Epithelial cell of proximal tubule (primary cell): ENCODE results near the gene PGK1. TPM values are rescaled to one million over a fixed set of nuclear protein-coding genes. Genes with fewer than 3 reads are reported as not detected.
"Not testable (repeated sequence)": the region's sequence is repeated elsewhere in the genome, so short reads cannot be mapped to it uniquely, and the experiment has no call there.

Experiments used
- DNase-seq: peaks from one replicate; pipeline ENCODE4 v3.0.0-alpha.2; 2011; ENCODE audit warnings: low read depth
- H3K4me3 ChIP-seq: 2 replicates; pipeline ENCODE4 v1.5.1; 2011; ENCODE audit warnings: low read depth, mild to moderate bottlenecking, low read length
- total RNA-seq: library from RNA; depleted of rRNA; stranded (reverse); fragments of >200 nt; gene quantifications from 2 replicates; pipeline ENCODE4 v1.2.3, GENCODE V29; 2015
- TF ChIP-seq, protein P1 (sequence below): conservative IDR thresholded peaks from 2 replicates; pipeline ENCODE4 v1.5.1; 2012; ENCODE audit warnings: low read depth, mild to moderate bottlenecking, low read length

Gene PGK1
- total RNA-seq, 1 donor from 2014 or later, result 729 TPM

DNA sequence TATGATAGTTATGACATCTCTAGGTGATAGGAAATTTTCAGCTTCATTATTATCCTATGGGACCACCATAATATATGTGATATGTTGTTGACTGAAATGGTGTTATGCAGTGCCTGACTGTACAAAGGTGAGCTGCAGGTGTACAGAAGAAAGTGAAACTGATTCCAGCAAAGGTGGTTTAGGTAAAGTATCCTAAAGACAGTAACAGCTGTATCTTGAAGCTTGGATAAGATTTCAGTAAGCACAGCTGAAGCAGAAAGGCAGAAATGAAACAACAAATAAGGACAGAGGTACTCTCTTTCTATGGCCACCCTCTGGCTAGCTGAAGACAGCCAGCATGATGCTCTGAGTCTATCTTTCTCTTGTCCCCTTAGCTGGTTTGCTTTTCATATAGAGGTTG lies 30.0 kb upstream of the PGK1 start:
- no peak overlapping the region for H3K4me3 ChIP-seq
- TF ChIP-seq, protein P1, sequence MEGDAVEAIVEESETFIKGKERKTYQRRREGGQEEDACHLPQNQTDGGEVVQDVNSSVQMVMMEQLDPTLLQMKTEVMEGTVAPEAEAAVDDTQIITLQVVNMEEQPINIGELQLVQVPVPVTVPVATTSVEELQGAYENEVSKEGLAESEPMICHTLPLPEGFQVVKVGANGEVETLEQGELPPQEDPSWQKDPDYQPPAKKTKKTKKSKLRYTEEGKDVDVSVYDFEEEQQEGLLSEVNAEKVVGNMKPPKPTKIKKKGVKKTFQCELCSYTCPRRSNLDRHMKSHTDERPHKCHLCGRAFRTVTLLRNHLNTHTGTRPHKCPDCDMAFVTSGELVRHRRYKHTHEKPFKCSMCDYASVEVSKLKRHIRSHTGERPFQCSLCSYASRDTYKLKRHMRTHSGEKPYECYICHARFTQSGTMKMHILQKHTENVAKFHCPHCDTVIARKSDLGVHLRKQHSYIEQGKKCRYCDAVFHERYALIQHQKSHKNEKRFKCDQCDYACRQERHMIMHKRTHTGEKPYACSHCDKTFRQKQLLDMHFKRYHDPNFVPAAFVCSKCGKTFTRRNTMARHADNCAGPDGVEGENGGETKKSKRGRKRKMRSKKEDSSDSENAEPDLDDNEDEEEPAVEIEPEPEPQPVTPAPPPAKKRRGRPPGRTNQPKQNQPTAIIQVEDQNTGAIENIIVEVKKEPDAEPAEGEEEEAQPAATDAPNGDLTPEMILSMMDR, result no peak
- DNase-seq, result no peak

DNA sequence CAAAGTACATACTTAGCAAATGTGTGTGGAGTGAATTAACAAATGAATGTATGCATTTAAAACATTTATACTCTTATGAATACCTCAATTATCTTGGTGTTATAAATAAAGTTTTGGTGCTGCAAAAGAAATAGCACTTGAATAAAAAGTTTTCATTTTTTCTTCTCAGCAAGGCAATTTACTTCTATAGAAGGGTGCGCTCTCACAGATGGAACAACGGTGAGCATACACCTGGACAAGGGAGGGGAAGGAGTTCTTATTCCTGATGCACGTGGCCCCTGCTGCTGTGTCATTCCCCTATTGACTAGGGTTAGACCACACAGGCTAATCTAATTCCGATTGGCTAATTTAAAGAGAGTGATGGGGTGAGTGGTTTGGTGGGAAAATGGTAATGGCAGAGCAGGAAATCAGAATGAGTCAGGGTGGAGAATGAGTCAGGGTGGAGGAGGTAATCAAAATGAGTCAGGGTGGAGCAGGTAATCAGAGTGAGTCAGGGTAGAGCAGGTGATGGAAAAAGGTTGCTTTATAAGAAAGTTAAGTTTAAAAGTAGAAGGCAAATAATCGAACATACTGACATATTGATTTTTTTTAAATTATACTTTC lies 28.2 kb upstream of the PGK1 start:
- no peak for DNase-seq
- TF ChIP-seq, protein P1, result no peak
- H3K4me3 ChIP-seq, result no peak overlapping the region

DNA sequence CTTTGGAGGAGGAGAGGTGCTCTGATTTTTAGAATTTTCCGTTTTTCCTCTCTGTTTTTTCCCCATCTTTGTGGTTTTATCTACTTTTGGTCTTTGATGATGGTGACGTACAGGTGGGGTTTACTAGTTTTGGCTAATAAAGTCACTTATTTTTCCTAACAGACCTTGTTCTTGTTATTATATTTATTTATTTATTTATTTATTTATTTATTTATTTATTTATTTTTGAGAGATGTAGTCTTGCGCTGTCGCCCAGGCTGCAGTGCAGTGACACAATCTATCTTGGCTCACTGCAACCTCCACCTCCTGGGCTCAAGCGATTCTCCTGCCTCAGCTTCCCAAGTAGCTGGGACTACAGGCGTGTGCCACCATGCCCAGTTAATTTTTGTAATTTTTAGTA lies 22.6 kb upstream of the PGK1 start:
- H3K4me3 ChIP-seq, result peak overlapping the region; percentile 6
- DNase-seq, result not testable (repeated sequence)

DNA sequence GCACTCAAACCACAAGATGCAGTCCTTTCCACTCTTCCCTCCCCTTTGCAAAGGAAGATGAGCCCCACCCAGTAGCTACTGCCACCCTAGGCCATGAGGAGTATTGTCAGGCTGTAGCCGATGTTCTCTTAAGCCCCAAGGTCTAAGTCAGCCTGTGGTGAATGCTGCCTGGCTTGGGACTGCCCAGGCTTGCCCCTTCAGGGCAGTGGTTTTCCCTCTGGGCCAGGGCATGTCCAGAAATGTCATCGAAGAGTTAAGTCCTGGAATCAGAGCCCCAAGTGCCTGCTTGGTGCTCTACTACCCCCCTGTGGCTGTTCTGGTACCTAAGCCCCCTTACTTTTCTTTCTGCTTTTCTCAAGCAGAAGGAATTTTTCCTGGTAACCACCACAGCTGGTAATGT lies 11.8 kb upstream of the PGK1 start:
- TF ChIP-seq, protein P1, result peak; percentile 64
- DNase-seq, result no peak

DNA sequence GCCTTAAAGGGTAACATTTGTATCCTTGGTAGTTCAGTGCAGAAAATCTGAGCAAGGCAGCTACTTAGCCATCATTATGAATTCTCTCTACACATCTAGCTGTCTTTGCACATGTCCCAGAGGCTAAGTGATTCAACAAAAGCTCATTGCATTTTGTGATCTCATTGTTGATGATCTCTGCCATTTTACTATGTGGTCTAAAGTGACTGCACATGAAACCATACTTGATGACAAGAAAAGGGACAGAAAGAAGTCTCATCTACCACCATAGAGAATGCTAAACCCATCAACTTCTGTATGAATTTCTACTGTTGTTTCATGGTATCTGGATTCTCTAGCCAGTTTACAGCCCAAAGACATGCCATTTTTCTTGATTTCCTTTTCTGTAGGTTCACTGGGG lies 5.9 kb upstream of the PGK1 start:
- TF ChIP-seq, protein P1, result no peak
- H3K4me3 ChIP-seq, result no peak overlapping the region
- no peak for DNase-seq

More for the DNA sequence above, 11.8 kb upstream of the PGK1 start:
- no peak overlapping the region for H3K4me3 ChIP-seq

DNA sequence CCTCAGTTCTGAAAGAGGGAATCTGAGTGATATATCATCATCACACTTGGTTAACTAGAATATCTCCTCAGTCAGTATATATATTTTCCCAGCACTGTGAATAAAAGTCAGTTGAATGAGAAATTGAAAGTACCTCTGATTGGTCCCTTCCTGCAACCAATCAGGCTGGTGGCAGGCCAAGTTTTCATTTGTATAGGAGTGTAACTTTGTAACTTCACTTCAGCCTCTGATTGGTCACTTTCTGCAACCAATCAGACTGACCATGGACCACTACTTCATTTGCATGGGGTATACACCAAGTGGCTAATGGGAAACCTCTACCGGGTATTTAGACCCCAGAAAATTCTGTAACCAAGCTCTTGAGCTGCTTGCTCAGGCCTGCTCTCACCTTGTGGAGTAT lies 2.0 kb upstream of the PGK1 start:
- TF ChIP-seq, protein P1, result no peak
- no peak overlapping the region for H3K4me3 ChIP-seq
- DNase-seq, result no peak

DNA sequence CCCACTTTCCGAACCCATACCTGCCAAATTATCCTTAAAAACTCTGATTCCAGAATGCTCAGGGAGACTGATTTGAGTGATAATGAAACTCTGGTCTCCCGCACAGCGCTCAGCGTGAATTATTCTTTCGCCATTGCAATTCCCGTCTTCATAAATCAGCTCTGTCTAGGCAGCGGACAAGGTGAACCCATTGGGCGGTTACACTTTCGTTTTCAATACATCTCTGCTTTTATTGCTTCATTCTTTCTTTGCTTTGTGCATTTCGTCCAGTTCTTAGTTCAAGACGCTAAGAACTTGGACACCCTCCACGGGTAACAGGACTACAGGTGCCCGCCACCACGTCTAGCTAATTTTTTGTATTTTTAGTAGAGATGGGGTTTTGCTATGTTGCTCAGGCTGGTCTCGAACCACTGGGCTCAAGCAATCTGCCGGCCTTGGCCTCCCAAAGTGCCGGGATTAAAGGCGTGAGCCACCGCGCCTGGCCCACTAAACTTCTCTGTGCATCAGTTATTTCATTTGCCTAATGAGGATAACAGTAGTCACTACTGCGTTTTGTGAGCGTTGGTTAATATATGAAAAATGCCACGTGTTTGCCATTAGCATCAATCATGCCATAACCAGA lies 936 bp upstream of the PGK1 start:
- peak overlapping the region; percentile 95 for H3K4me3 ChIP-seq
- TF ChIP-seq, protein P1, result no peak
- DNase-seq, result no peak
